Heart left ventricle (tissue), 16 donors: ENCODE measurements around the gene CEP89. TPM values are rescaled to one million over a fixed set of nuclear protein-coding genes. Genes with fewer than 3 reads are reported as not detected.
"Not testable (repeated sequence)": the region's sequence is repeated elsewhere in the genome, so short reads cannot be mapped to it uniquely, and the experiment has no call there.

ENCODE experiments used
- ATAC-seq, 4 donors: fragments of 200-7000 bp; cut with Tn5 transposase; one replicate each; pipeline ENCODE4 v1.9.1; 2020 to 2022; ENCODE audit warnings: moderate library complexity in 4 of 4, mild to moderate bottlenecking in 3 of 4, moderate number of reproducible peaks in 1 of 4
- DNase-seq, 5 donors: peaks; one replicate each; pipeline ENCODE4 v3.0.0-alpha.2; 2020
- H3K27ac ChIP-seq, 12 donors: fragments of 200-600 bp; sonication (generic) in 4 of 12; one replicate each; pipeline versions ENCODE4 v1.5.0 to v1.8.0; 2016 to 2022; ENCODE audit warnings: mild to moderate bottlenecking in 2 of 12
- H3K27me3 ChIP-seq, 9 donors: fragments of 200-600 bp; sonication (generic) in 2 of 9; one replicate each; pipeline versions ENCODE4 v1.5.1 to v1.8.0; 2016 to 2022; ENCODE audit warnings: mild to moderate bottlenecking in 3 of 9
- H3K36me3 ChIP-seq, 9 donors: fragments of 200-600 bp; sonication (generic) in 2 of 9; one replicate each; pipeline versions ENCODE4 v1.5.0 to v1.8.0; 2018 to 2022; ENCODE audit warnings: mild to moderate bottlenecking in 2 of 9
- H3K4me1 ChIP-seq, 12 donors: fragments of 200-600 bp; sonication (generic) in 4 of 12; one replicate each; pipeline versions ENCODE4 v1.5.0 to v1.8.0; 2016 to 2022; ENCODE audit warnings: mild to moderate bottlenecking in 3 of 12
- H3K4me3 ChIP-seq, 12 donors: fragments of 200-600 bp; sonication (generic) in 4 of 12; one replicate each; pipeline versions ENCODE4 v1.5.0 to v1.8.0; 2017 to 2022; ENCODE audit warnings: mild to moderate bottlenecking in 9 of 12, moderate library complexity in 4 of 12
- H3K9me3 ChIP-seq, 12 donors: fragments of 200-600 bp; sonication (generic) in 4 of 12; one replicate each; pipeline versions ENCODE4 v1.5.0 to v1.8.0; 2016 to 2022; ENCODE audit warnings: mild to moderate bottlenecking in 1 of 12
- POLR2A ChIP-seq, 2 donors: fragments of 450-650 bp; IDR thresholded peaks; one replicate each; pipeline ENCODE4 v1.6.1; 2017; ENCODE audit warnings: antibody characterized with exemption in 2 of 2, mild to moderate bottlenecking in 2 of 2, moderate library complexity in 2 of 2
- WGBS, 4 donors: extraction: QIAGEN DNeasy Blood & Tissue Kit in 2 of 4; methylation state at CpG; one replicate each; pipeline versions ENCODE4 v1.1.5 to v1.1.7; 2013 to 2018; 5-methylcytosine and 5-hydroxymethylcytosine counted together
- intact Hi-C, 10 donors: fragments of 100-400 bp; cut with DNase I; formaldehyde crosslinking; loops; one replicate each; pipeline versions ENCODE4 v1.11.1 to v1.14.2; 2022
- polyA plus RNA-seq, 2 donors: library from polyadenylated mRNA; stranded (reverse); fragments of 200-250 nt; gene quantifications; one replicate each; pipeline ENCODE4 v1.2.3, GENCODE V29; 2013
- total RNA-seq, 9 donors: library from RNA; depleted of rRNA in 2 of 9; stranded (reverse); fragments of >200 nt in 2 of 9; fragmentation: NEBNext Ultra II Directional in 3 of 9; extraction: Animal tissue kit (Norgen Biotek cat#: 25700) in 3 of 9; gene quantifications; one replicate each; pipeline versions ENCODE4 v1.1.0 to v1.2.4, GENCODE V29; 2016 to 2023
- TF ChIP-seq, protein P1 (sequence below), 12 donors: fragments of 200-600 bp; sonication (generic) in 4 of 12; IDR thresholded peaks; one replicate each; pipeline versions ENCODE4 v1.5.0 to v1.8.0; 2018 to 2022; ENCODE audit warnings: antibody characterized with exemption in 12 of 12, mild to moderate bottlenecking in 5 of 12
- donor health status: ischemic (EF 13 %, LVEDD 7.1; RV severe dilation, severe dysfunction).
- donor health status: healthy with polysubstance abuse.
- donor health status: DM: no; HTN: yes; CAD: no.
- donor health status: DM: no; HTN: no; CAD: no.
- donor health status: ischemic (EF 25% LVEDD 6.9; RV normal size, moderate dysfunction).
- donor health status: ischemic (EF 25% LVEDD 5.7; RV mildly dilated, moderate dysfunction).
- donor health status: healthy.
- donor health status: DM: yes; HTN: yes; CAD: no.
- donor health status: ischemic (EF 35%, LVEDD 5.7; RV mildly dilated, moderate dysfunction).
- donor health status: nonischemic (EF 11% LVEDD 7.7; RV severe dilation, severe dysfunction).
- donor health status: DM: yes; HTN: yes; CAD: no.
- donor health status: PGD.
- donor health status: ischemic (EF 29% LVEDD 5.4; RV normal size, mild dysfunction).
- donor health status: nonischemic (EF 23%, LVEDD 6.1; RV moderate dilation, normal function).

The CEP89 gene
- total and polyA plus RNA-seq, 11 donors, result 5.4 to 16.0 (median 12.0) TPM

DNA sequence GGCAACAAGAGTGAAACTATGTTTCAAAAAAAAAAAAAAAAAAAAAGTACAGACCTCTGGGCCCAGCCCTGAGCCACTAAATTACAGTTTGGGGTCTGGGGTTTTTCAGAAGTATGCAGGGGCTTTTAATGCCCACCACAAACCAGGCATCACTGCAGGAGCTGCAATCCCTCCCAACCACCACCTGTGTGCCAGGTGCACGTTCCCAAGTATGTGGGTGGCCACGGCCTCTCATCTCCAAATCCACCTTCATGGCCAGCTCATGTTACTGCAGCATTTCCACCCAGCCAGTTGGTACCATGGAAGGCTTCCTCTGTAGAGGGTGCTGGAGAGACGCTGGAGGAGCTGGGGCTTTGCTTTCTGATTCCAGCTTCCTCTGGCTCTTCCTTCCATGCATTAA lies 26.5 kb downstream of the CEP89 start:
- Histone ChIP-seq H3K36me3 (peaks cover 0 to 94% (median 68%) of the 10 kb centered on the region in 9 donors), H3K27ac (no peak overlapping the region), H3K9me3 (no peaks in the 10 kb centered on the region), H3K4me1 (no peaks in the 10 kb centered on the region), H3K4me3 (no peak overlapping the region), H3K27me3 (no peaks in the 10 kb centered on the region)
- no peak for ATAC-seq
- TF ChIP-seq POLR2A (IDR thresholded peaks at IDR 0.05), result no peak
- TF ChIP-seq, protein P1, sequence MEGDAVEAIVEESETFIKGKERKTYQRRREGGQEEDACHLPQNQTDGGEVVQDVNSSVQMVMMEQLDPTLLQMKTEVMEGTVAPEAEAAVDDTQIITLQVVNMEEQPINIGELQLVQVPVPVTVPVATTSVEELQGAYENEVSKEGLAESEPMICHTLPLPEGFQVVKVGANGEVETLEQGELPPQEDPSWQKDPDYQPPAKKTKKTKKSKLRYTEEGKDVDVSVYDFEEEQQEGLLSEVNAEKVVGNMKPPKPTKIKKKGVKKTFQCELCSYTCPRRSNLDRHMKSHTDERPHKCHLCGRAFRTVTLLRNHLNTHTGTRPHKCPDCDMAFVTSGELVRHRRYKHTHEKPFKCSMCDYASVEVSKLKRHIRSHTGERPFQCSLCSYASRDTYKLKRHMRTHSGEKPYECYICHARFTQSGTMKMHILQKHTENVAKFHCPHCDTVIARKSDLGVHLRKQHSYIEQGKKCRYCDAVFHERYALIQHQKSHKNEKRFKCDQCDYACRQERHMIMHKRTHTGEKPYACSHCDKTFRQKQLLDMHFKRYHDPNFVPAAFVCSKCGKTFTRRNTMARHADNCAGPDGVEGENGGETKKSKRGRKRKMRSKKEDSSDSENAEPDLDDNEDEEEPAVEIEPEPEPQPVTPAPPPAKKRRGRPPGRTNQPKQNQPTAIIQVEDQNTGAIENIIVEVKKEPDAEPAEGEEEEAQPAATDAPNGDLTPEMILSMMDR (IDR thresholded peaks at IDR 0.05), result no peak
- no peak for DNase-seq
- 65 to 91% (median 81%) methylated on average over 3 of the region's 3 CpGs for WGBS, 4 donors
- intact Hi-C loops, result no loop called here

- H3K9me3 ChIP-seq, intact Hi-C loops, H3K4me1 ChIP-seq, ATAC-seq, H3K27ac ChIP-seq, H3K27me3 ChIP-seq, H3K4me3 ChIP-seq, DNase-seq: not testable (repeated sequence)
- WGBS, 4 donors, result 91 to 99% (median 96%) methylated on average over 5 of the region's 5 CpGs
- peaks cover 0 to 91% (median 58%) of the 10 kb centered on the region in 9 donors for H3K36me3 ChIP-seq
Measured at GRCh38 chr19:32941273-32941672, 30.5 kb downstream of the CEP89 start.

DNA sequence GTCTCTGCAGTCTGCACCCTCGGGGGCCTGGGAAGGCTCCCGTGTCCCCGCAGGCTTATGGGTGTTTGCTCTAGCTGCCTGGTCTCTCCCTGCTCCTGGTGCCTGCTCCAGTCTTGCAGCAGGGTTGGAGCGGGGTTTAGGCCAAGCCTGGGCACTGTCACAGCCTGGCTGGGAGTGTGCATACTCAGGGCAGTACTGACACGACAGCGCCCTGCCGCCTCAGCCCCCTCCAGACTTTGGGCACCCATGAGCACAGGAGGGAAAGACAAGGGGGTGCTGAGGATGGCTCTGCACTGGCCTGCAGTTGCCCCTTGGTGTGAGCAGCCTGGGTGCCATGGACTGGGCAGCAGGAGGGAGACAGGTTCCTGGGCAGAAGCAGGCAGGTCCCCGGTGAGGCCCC lies 35.7 kb downstream of the CEP89 start:
- H3K4me1 ChIP-seq, result no peaks in the 10 kb centered on the region
- TF ChIP-seq POLR2A (IDR thresholded peaks at IDR 0.05), result no peak
- TF ChIP-seq, protein P1 (IDR thresholded peaks at IDR 0.05), result no peak
- 86 to 96% (median 94%) methylated on average over 3 to 8 of the region's 8 CpGs for WGBS, 4 donors
- peaks cover 0 to 4% (median 0%) of the 10 kb centered on the region in 12 donors for H3K9me3 ChIP-seq
- H3K27me3 ChIP-seq, result no peaks in the 10 kb centered on the region
- intact Hi-C loops, result no loop called here
- ATAC-seq (peak in 1 of 4 donors; percentile 22), DNase-seq (no peak)
- H3K4me3 ChIP-seq, result no peak overlapping the region
- H3K36me3 ChIP-seq, result peaks cover 0 to 88% (median 44%) of the 10 kb centered on the region in 9 donors
- H3K27ac ChIP-seq, result no peak overlapping the region

DNA sequence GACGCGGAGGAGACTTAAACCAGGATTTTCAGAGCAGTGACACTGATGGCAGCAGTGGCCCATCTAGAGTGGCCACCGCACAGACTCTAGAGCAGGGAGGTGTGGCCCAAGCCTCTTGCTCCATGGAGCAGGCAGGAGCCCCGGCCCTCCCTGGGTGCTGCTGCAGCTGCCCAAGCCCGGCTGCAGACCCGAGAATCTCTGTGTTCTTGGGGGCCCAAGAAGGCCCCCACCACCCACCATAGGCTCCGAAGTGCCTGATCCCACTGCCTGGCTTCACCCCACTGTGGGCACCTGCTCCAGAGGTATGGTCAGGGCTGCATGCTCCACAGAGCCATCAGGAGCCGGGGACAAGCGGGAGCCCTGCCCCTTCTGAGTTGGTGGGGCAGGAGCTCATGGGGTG lies 36.1 kb downstream of the CEP89 start:
- peaks cover 0 to 4% (median 0%) of the 10 kb centered on the region in 12 donors for H3K9me3 ChIP-seq
- ATAC-seq (no peak), DNase-seq (no peak)
- WGBS, 4 donors, result 86 to 99% (median 91%) methylated on average over 7 to 9 of the region's 9 CpGs
- intact Hi-C loops, result no loop called here
- no peak overlapping the region for H3K27ac ChIP-seq
- no peak overlapping the region for H3K4me3 ChIP-seq
- TF ChIP-seq, protein P1 (IDR thresholded peaks at IDR 0.05), result no peak
- TF ChIP-seq POLR2A (IDR thresholded peaks at IDR 0.05), result no peak
- H3K4me1 ChIP-seq, result no peaks in the 10 kb centered on the region
- H3K27me3 ChIP-seq, result no peaks in the 10 kb centered on the region
- H3K36me3 ChIP-seq, result peaks cover 0 to 89% (median 48%) of the 10 kb centered on the region in 9 donors

- ATAC-seq (no peak), DNase-seq (no peak)
- no peak overlapping the region for H3K4me3 ChIP-seq
- no peaks in the 10 kb centered on the region for H3K4me1 ChIP-seq
- no peak for TF ChIP-seq POLR2A (IDR thresholded peaks at IDR 0.05)
- TF ChIP-seq, protein P1 (IDR thresholded peaks at IDR 0.05), result no peak
- no peaks in the 10 kb centered on the region for H3K27me3 ChIP-seq
- no peak overlapping the region for H3K27ac ChIP-seq
- intact Hi-C loops, result no loop called here
- WGBS, 4 donors, result 95 to 98% (median 96%) methylated on average over 3 of the region's 3 CpGs
- peaks cover 0 to 8% (median 0%) of the 10 kb centered on the region in 12 donors for H3K9me3 ChIP-seq
- peaks cover 0 to 96% (median 64%) of the 10 kb centered on the region in 9 donors for H3K36me3 ChIP-seq
Measured at GRCh38 chr19:32933571-32933970, 38.2 kb downstream of the CEP89 start.
